GM18873 (cell line): Measurements from ENCODE around the gene CARTPT.

Experiments used
- ATAC-seq: cut with Tn5 transposase; IDR thresholded peaks from one replicate; pipeline ENCODE4 v1.9.1; 2021; ENCODE audit warnings: mild to moderate bottlenecking, moderate library complexity, moderate number of reproducible peaks; ENCODE audit not compliant: unreplicated experiment, low FRiP score

CARTPT gene

GRCh38 chr5:71719063-71719964, at the start of gene CARTPT:
Gene CARTPT (plus strand): TSS chr5:71719275. CDS start chr5:71719294, 19 bp downstream.
- ATAC-seq = no peak

DNA sequence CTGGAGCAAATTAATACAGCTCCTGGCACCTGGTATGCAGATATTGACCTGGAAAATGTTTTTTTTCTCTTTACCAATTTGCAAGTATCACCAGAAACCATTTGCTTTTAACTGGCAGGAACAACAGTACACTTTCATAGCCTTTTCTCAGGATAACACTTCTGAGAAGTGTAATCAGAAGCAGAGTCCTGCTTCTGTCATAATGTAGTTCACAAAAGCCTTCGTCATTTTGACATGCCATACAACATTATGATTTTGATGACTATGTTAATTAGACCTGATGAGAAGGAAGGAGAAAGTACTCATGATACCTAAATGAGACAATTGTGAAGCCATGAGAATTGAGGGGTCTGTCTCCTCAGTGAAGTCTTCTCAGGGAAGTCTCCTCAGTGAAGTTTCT, 41.1 kb upstream of the CARTPT start:
- ATAC-seq = no peak

GRCh38 chr5:71679714-71680113, 39.4 kb upstream of the CARTPT start:
- ATAC-seq = no peak

DNA sequence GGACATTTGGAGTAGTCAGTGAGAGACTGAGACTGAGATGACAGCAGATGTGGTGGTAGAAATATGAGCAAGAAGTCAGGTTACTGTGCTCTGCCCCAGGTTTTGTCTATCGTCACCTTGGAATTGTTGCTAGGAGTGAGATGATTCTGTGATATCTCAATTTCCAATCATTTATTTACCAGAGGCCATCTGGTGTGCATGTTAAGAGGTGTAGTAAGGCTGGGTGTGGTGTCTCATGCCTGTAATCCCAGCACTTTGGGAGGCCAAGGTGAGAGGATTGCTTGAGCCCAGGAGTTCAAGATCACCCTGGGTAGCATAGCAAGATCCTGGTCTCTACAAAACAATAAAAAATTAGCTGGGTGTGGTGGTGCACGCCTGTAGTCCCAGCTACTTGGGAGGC, 38.6 kb upstream of the CARTPT start:
- no peak for ATAC-seq

- ATAC-seq = no peak
Measured at GRCh38 chr5:71681296-71681695, 37.8 kb upstream of the CARTPT start.

- no peak for ATAC-seq
Measured at GRCh38 chr5:71684309-71684708, 34.8 kb upstream of the CARTPT start.

DNA sequence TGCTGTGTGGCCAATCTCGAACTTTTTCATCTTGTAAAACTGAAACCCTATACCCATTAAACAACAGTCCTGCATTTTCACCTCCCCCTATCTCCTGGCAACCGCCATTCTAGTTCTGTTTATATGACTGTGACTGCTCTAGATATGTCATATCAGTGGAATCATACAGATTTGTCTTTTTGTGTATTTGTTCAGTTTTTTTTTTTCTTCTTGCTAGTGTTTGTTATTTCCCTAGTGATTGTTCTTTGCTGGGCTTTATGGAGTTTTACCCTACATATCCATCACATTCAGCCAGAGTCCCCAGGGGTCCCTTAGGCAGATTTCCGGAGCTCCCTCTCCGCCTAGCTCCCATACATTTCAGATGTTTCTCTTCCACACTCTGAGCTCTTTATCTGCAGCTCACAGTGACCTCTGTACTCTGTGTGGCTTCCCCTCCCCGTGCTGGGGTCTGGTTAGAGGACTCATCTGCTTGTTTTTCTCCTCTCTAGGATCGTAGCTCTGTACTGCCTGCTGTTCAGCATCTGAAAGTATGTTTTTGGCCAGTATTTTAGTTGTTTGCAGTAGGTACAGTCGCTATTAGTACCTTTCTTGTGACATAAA, 25.1 kb upstream of the CARTPT start:
- ATAC-seq = no peak

- ATAC-seq = no peak
Measured at GRCh38 chr5:71695071-71695470, 24.0 kb upstream of the CARTPT start.

DNA sequence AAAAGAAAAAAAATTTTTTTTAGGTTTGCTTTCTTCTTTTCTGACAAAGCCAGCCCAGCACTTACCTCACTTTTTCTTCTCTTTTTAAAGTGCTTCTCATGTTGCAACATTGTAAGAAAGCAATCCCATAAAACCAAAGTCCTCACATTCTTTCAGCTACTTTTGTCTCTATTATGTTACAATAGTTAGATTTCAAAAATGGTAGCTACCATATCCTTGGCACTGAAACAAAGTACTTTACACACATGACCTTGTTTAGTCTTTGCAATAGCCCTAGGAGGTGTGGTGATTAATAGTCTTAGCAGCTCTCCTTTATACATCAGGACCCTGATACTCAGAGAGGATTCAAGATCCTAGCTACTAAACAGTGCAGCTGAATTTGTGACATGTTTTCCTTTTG, 23.5 kb upstream of the CARTPT start:
- ATAC-seq = no peak

- no peak for ATAC-seq
Measured at GRCh38 chr5:71697967-71698366, 21.1 kb upstream of the CARTPT start.

DNA sequence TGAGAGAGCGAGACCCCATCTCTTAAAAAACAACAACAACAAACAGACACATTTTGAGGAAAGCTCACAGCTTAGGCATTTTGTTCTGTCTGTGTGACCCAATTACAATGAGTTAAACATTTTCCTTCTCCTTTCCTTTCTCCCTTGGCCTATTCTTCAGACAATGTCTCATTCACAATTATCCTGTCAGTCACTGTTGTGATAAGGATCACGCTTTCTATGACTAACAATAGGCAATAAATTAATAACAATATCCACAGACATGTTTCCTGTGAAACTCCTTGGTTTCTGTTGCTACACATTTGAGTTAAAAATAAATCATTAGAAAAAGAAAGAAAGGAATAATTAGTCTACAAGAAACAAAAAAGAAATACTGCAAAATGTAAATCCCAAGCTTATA, 19.8 kb upstream of the CARTPT start:
- no peak for ATAC-seq

- ATAC-seq = no peak
Measured at GRCh38 chr5:71699751-71700150, 19.3 kb upstream of the CARTPT start.

DNA sequence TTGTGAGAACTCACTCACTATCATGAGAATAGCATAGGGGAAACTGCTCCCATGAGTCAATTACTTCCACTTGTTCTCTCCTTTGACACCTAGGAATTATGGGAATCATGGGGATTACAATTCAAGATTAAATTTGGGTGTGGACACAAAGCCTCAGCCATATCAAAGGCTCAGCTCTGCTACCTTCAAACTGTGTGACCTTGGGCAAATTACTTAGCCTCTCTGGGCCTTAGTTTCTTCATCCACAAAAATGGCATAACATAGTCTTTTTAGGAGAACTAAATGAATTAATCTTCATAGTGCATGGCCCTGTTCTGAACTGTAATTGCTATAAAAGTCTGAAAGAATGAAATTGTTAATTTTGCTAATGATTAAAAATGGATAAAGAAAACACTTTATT, 18.3 kb upstream of the CARTPT start:
- no peak for ATAC-seq

DNA sequence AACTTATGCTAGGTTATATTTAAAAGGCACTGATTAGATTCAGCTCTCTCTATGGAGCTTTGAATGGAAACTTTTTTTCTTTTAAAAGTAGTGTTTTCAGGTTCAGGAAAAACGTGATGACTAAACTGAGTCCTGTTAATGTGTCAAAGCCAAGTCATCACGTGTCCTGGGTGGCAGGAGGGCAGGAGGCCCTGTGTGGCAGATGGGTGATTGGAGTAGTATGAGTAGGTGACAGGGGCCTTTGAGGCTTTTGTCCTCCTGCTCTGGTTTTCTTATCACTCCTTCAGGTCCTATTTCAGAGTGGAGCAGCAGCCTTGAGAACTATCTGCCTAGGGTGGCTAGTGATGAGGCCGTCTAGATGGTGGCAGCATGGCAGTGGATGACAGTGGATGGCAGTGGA, 17.7 kb upstream of the CARTPT start:
- no peak for ATAC-seq

DNA sequence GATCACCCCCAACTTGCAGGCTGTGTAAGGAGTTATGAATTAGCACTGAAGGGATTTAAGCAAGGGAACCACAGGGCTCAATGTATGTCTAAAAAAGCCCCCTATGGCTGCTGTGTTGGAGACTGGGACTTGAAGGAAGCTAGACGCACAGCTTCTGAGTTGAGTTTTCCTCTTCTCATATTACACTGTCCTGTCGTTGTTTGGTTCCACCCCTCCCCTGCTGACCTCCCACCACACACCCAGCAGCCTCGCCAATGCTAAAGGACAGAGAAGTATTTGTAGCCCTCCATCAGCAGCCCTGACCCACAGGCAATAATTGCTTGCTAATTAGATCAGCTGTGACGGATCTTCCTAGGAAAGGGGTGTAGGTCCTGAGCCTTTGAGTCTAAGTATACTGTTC, 15.1 kb upstream of the CARTPT start:
- ATAC-seq = no peak

- no peak for ATAC-seq
Measured at GRCh38 chr5:71705421-71705820, 13.7 kb upstream of the CARTPT start.

DNA sequence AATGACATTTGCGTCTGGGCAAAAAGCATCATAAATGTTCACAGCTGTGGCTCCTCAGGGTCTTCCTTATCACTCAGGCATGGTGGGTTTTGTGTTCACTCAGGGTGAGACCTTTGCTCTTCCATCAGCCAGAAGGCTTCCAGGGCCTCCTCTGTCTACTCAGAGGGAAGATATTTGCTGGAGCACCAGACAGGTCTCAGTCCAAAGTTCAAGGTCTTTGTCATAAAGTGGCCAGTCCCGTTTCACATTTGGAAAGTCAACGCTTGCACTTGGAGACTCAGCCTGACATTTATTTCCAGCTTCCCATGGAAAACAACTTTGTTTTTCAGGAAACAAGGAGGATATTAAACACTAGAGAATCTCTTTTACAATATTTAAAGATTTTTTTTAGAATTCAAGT, 12.2 kb upstream of the CARTPT start:
- ATAC-seq = no peak

DNA sequence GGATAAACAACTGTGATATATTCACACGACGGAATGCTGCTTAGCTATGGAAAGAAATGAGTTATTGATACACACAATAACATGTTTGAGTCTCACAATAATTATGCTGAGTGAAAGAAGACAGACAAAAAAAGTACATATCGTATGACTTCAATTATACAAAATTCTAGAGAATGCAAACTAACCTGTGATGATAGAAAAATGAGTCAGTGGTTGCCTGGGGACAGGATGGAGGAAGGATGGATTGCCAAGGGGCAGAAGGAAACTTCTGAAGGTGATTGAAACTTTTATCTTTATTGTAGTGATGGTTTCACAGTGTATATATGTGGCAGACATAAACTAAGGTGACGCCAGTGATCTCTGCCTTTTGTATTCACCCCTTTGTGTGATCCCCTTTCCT, 7.5 kb upstream of the CARTPT start:
- ATAC-seq = no peak

- no peak for ATAC-seq
Measured at GRCh38 chr5:71714911-71715310, 4.2 kb upstream of the CARTPT start.

- ATAC-seq = no peak
Measured at GRCh38 chr5:71727978-71728377, 8.9 kb downstream of the CARTPT start.

DNA sequence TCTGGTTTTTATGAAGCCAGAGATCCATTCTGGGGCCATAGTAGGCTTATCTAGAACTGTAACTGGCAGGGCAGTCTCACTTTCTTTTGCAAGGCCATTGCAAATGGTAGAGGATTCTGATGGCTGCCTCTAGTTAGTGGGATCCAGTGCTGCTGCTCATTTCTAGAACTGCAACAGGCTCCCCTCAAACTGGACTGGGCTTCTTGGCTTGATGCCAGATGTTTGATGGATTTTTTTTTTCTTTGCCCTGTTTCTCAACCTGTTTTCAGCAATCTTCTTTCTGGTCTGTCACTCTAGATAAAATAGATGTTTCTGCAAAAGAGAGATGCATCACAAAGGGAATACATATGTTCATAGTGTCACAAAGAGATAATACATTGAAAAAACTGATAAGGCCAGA, 11.9 kb downstream of the CARTPT start:
- ATAC-seq = no peak

DNA sequence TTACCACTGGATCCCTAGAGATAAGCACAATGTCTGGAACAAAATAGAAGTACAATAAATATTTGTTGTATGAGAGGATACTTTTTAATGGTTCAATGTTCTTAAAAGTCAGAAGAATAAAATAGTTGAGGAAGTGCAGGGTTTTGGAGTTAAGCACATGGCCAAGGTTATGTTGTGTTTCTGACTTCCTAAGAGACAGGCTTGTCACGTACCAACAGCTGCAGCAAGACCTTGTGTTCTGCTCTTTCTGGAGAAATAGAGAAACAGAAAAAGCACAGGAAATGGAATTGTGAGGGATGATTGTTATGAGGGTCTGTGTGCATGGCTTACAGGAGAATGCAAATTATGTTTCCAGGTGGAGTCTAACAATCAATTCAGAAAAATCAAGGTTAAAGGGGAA, 12.9 kb downstream of the CARTPT start:
- ATAC-seq = no peak
